Activated naive CD8-positive, alpha-beta T cell treated with anti-CD3 and anti-CD28 coated beads, Interleukin-2, amount 50 U/mL, for 16 hours (primary cell): Measurements from ENCODE around the gene SULT1B1.

ENCODE experiments used
- DNase-seq: peaks from one replicate; pipeline ENCODE4 v3.0.0-alpha.2; 2020; ENCODE audit warnings: low read depth, low spot score

SULT1B1 gene

GRCh38 chr4:69749771-69750170 is 10.6 kb downstream of the SULT1B1 start:
- DNase-seq = no peak

DNA sequence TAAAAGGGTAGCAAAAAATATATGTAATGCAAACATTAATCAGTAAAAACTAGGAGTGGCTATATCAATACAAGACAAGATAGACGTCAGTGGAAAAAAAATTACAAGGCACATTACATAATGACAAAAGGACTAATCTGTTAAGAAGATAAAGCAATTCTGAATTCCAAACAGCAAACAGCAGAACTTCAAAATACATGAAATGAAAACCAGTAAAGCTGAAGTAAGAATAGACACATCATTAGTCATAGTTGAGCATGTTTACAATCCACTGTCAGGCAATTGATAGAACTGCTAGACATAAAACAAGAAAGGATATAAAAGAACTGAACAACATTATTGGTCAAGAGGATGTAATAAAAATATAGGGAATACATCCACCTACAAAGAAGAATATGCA is 12.2 kb downstream of the SULT1B1 start:
- DNase-seq = no peak

DNA sequence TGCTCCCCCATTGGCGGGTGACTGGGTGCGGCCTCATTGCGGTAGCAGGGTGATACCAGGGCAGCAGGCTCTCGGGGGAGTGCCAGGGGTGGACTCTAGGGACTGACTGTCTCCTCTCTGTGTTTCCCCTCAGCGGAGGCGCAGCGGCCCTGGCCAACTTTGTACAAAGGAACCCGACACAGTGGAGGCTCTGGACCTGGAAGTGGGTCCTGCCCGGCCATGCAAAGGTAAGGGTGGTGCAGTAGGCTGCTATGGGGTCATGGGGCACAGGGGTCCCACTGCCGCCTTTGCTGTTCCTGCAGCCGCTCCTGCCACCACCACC is 16.3 kb downstream of the SULT1B1 start:
- no peak for DNase-seq

DNA sequence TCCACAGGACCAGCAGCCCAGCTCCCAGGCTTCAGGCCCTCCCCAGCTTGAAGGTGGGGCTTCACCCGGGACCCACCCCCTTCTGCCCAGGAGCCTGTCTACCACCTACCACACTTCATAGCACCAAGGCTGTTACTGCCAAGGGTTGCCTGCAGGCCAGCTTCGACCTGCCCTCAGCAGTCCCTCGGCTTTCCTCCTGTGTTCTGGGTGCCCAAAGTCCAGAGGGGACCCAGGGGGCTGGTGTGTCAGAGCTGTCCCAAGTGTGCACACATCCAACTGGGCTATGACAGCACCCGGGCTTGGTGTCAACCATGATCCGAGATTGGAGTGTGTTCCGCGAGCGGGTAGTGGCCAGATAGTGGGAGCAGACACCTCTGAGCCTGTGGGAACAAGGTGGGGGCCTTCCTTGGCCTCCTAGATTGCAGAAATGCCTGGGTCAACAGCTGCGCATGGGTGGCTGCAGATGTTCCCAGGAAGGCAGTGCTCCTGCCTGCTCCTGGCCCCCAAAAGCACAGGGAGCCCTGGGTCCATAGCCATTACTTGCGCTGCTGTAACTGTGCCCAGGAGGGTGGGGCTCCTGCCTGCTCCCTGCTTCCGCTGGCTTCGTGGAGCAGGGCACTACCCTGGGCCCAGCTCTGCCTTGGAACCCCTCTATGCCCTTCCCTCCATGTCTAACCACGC is 16.8 kb downstream of the SULT1B1 start:
- no peak for DNase-seq

- no peak for DNase-seq
Observed at GRCh38 chr4:69742596-69742995, 17.8 kb downstream of the SULT1B1 start.

DNA sequence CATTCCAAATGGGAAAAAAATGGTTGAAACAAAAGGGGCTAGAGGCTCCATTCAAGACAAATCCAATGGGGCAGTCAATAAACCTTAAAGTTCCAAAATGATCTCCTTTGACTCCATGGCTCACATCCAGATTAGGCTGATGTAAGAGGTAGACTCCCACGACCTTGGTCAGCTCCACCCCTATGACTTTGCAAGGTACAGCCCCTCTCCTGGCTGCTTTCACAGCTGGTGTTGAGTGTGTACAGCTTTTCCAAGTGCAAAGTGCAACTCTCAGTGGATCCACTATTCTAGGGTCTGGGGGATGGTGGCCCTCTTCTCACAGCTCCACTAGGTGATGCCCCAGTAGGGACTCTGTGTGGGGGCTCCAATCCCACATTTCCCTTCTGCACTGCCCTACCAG is 21.5 kb downstream of the SULT1B1 start:
- DNase-seq = no peak

DNA sequence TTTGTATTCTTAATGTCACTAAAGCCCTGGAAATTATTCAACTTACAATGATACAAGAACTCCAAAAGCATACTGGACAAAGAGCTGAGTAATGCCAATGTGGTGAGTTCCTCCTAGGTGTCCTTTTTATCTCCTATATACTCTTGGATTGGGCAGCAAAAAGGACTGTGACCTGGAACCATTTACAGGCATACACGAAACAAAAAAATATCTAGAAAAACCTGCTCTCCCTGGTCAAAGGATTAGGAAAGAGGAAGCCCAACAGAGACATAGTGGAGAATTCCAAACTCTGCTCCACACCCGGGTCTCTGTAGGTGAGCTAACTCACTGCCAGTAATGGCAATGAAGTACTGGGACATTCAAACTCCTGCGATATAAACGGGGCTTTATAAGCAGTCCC is 25.3 kb downstream of the SULT1B1 start:
- no peak for DNase-seq

DNA sequence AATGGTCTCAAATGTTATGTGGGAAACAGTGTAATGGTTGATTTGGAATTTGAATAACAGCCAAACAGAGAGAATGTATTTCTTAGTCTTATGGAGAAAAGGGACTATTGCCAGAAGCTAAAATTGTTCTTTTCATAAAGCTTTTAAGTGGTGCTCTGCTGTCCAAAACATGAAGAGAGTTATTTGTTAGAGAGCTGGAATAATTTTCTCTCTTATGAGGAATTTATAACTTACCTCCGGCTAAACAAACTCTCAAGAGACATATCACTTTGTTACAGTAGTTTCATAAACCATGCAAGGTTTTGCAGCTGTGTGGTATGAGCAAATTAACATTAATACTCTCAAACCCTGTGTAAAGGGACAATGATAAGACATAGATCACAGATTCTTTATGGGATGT is 28.6 kb downstream of the SULT1B1 start:
- no peak for DNase-seq

DNA sequence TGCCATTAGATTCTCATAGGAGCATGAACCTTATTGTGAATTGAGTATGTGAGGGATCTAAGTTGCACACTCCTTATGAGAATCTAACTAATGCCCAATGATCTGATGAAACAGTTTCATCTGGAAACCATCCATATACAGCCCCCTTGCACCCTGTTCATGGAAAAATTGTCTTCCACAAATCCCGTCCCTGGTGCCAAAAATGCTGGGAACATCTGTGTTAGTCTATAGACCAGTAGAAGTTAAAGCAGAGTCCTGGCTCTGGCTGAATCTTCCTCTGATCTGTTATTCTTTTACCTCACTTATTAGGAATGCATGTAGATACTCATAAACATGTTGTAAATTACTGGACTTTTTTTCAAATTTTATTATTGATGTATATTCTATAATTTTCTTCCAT is 29.2 kb downstream of the SULT1B1 start:
- DNase-seq = no peak

DNA sequence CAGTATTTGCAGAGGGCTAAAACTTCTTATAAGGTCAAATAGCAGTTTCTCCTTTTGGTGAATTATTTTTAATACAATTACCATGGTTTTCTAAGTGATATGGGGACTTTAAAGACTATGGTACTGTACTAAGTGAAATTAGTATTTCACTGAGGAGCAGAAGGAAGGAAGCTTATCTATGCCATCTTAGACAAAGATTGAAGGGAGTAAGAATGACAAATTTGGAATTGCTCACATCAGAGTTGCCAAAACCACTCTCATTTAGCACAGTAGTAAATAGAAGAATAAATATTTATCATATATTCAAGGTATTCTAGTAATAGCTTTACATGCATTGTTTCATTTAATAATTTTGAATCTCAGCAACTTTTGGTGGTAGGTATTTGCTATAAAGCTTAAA is 30.4 kb downstream of the SULT1B1 start:
- no peak for DNase-seq

- DNase-seq = no peak
Observed at GRCh38 chr4:69727926-69728325, 32.5 kb downstream of the SULT1B1 start.

DNA sequence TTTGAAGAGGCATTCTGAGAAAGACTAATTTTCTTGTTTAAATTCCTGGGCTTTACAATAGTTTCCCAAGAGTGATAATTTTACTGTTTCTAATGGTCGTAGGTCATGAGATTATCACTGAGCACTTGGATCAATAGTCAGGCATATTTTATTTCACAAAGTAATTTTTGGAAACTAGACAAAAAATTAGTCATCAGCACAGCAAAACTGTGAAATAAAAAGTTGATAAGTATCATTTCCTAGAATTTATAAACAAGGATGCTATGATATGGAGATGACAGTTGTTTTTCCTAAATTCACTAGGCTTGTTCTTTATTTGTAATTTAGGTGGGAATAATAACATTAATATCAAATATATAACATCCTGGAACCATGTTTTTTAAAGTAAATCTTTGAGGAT is 33.0 kb downstream of the SULT1B1 start:
- DNase-seq = no peak

- DNase-seq = no peak
Observed at GRCh38 chr4:69726971-69727370, 33.4 kb downstream of the SULT1B1 start.

DNA sequence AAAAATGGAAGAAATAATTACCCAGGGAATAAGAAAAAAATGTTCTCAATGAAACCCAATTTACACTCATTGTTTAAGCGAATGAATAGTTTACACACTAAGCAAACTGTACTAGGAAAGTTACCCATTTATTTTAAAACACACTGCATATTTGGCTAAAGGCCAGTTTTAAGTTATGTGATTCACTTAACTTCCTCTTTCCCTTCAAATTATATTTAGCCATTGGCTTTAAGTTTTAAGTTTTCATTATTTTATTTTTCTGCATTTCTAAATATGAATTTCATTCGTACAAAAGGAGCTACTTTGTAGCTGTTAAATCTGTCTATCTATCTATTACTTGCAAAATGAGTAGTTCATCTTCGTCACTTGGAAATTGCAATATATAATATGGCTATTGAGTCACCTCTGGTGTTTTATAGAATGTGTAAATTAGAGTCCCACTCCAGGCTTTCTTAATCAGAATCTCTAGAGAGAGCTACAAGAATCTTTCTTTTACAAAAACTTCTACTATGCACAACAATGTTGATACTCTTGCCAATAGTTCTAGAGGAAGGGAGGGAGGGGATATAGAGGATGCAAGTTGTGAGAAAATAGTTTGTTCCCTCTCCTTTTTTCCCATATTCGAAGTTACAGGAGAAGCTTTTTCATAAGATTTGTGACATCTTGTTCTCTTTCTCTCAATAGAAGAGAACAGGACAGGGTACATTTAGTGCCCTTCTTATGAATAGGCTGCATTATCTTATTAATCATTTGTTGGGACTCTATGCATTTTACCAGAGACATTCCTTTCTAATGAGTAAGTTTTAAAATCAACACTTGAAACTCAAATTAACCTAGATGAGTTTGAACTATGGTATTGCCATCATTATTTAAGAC is 41.8 kb downstream of the SULT1B1 start:
- no peak for DNase-seq

- DNase-seq = no peak
Observed at GRCh38 chr4:69717778-69718177, 42.6 kb downstream of the SULT1B1 start.

GRCh38 chr4:69716654-69717053 is 43.8 kb downstream of the SULT1B1 start:
- DNase-seq = no peak

- no peak for DNase-seq
Observed at GRCh38 chr4:69714086-69714485, 46.3 kb downstream of the SULT1B1 start.

DNA sequence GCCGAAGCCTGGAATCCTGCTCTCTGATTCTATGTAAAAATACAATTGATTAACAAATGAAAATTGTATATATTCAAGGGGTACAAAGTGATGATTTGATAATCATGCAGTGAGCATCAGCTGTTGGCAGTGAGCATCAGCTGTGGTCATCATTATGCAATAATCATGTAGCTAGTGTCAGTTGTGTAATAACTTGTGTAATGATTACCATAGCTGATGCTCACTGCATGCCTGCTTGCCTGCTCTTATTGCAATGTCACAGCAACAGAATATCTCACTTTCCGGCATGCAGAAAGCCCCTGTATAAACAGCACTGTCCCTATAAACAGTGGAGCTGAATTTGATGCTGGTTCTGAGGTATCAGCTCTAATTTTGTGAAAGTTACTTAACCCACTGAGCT is 46.8 kb downstream of the SULT1B1 start:
- no peak for DNase-seq

DNA sequence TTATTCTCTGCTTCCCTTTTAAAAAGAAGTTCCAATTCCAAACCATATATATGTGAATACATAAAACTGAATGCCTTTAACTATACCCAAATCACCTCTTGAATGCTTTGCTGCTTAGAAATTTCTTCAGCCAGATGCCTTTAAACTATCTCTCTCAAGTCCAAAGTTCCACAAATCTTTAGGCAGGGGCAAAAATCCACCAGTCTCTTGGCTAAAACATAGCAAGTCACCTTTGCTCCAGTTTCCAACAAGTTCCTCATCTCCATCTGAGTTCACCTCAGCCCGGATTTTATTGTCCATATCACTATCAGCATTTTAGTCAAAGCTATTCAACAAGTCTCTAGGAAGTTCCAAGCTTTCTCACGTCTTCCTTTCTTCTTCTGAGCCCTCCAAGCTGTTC is 49.8 kb downstream of the SULT1B1 start:
- no peak for DNase-seq

DNA sequence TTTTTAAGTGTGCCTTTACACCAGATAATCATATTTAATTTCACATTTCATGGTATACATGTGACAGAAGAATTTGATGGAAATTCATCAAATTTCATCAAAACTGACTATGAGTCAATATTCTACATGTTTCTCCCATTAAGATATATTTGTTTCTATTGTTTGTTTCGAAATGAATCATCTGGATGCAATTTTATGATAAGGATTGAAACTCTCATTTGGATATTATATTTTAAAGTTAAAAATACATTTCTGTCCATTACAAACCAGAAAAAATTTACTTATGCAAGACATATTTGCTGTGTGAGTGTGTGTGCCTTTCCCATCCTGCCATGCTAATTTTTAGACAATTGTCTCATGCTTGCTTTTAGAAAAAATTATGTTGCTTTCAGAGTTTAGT is 52.2 kb downstream of the SULT1B1 start:
- no peak for DNase-seq

DNA sequence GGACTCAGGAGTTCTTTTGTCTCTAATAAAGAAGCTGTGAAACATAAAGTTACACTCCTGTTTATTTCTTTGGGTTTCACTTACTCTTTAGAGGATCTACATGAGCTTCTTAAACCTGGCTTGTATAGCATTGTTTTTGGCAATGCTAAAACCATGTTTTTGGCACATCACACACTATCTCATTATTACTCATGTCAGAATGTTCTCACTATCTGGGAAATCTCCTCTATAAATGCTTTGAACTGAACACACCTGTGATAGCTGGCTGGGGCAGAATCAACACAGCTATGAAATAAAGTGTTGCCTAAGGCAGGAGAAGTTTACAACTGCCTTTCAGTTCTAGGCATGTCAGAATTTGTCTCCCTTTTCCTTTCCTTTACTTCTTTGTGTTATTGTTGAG is 52.6 kb downstream of the SULT1B1 start:
- no peak for DNase-seq

- no peak for DNase-seq
Observed at GRCh38 chr4:69702201-69702600, 58.2 kb downstream of the SULT1B1 start.

GRCh38 chr4:69701696-69702095 is 58.7 kb downstream of the SULT1B1 start:
- DNase-seq = no peak
